Lung microvascular endothelial cell (primary cell): ENCODE results near the gene NMD3. TPM values are rescaled to one million over a fixed set of nuclear protein-coding genes. Genes with fewer than 3 reads are reported as not detected.

ENCODE experiments used
- DNase-seq, 2 donors: peaks; one replicate each; pipeline versions ENCODE4 v3.0.0 to v3.0.0-alpha.2; 2010; ENCODE audit warnings: low read depth in 2 of 2
- total RNA-seq: library from RNA; depleted of rRNA; stranded (reverse); fragments of >200 nt; gene quantifications from 2 replicates; pipeline ENCODE4 v1.2.1, GENCODE V29; 2014

Gene NMD3
- total RNA-seq, 1 donor from 2014 or later: 65.7 TPM

- DNase-seq: no peak
Measured at GRCh38 chr3:161230621-161231171, 9.6 kb downstream of the NMD3 start.

DNA sequence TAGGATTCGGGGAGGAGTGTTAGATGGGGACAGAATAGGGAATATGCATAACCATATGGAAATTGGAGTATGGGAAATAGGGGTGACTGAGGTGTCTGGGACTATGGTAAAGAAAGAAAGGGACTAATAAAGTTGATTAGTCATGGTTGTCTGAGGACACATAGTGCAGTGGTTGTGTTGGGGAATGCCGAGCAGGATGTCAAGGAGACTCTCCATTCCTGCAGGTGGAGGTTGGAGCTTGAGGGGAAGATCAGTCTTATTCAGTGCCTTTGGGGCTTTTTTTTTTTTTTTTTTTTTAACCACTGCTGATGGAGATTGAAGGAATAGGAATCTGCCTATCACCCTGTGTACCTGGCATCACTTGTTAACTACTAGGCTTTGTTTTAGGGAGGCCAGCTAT lies 10.8 kb downstream of the NMD3 start:
- no peak for DNase-seq

GRCh38 chr3:161233557-161233956 lies 12.4 kb downstream of the NMD3 start:
- no peak for DNase-seq

DNA sequence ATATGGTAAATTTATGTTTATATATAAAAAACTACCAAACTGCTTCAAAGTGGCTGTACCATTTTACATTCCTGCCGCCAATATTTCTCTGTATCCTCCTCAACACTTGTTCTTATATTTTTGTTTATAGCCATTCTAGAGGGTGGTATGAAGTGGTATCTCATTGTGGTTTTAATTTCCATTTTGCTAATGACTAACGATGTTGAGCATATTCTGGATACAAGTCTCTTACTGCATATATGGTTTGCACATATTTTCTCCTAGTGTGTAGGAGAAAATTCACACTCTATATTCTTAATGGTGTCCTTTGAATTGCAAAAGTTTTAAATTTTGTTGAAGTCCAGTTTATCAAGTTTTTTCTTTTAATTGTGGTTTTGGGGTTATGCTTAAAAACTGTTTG lies 15.1 kb downstream of the NMD3 start:
- no peak for DNase-seq

- DNase-seq: no peak
Measured at GRCh38 chr3:161239700-161240099, 18.6 kb downstream of the NMD3 start.

- no peak for DNase-seq
Measured at GRCh38 chr3:161244538-161244937, 23.4 kb downstream of the NMD3 start.

DNA sequence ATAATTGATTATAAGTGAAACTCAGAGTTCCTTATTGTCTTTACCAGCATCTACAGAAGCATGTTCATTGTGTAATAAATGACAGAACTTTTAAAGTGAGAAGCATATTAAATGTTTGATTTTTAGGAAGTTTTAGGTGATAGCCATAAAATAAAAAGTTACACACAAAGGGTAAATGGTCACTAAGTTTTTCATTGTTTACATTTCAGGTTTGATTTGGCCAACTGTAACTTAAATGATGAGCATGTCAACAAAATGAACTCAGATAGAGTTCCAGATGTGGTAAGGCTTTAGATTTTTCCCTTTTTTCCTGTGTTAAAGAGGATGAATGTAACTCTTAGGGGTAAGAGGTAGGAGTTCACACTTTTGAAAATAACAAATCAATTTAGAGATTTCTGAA lies 25.9 kb downstream of the NMD3 start:
- DNase-seq: no peak

GRCh38 chr3:161250116-161250515 lies 29.0 kb downstream of the NMD3 start:
- no peak for DNase-seq

DNA sequence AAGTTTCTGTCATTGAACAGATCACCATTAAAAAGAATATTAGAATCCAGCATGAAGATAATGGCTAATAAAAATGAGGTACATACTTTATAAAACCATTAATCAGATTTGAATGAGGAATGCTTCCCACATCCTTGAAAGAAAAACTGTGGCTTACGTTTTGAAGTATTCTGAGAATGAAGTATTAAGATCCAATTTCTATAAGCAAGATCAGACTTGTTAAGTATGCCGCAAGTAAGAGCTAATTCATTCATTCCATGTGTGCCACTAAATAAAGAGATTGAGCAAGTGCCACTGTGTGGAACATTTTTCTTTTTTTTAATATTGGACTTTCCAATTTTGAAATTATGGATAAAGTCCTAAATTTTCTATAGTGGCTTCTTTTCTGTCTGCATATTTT lies 30.6 kb downstream of the NMD3 start:
- no peak for DNase-seq

- DNase-seq: no peak
Measured at GRCh38 chr3:161252143-161252542, 31.0 kb downstream of the NMD3 start.

DNA sequence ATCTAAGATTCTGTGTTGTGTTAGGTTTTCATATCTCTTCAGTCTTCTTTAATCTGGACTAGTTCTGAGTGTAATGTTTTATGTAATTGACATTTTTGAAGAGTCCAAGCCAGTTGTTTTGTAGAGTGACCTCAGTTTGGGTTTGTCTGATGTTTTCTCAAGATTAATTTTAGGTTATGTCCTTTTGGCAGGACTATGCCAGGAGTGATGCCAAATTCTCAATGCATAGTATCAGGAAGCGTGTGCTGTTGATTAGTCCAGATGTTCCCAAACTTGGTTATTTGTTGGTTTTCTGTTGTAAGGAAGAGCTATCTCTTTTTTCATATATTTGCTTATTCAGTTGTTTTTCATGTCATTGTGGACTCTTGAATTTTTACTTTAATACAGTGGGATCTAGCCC lies 32.6 kb downstream of the NMD3 start:
- DNase-seq: peak in 1 of 2 donors; percentile 13

GRCh38 chr3:161254861-161255260 lies 33.8 kb downstream of the NMD3 start:
- no peak for DNase-seq

DNA sequence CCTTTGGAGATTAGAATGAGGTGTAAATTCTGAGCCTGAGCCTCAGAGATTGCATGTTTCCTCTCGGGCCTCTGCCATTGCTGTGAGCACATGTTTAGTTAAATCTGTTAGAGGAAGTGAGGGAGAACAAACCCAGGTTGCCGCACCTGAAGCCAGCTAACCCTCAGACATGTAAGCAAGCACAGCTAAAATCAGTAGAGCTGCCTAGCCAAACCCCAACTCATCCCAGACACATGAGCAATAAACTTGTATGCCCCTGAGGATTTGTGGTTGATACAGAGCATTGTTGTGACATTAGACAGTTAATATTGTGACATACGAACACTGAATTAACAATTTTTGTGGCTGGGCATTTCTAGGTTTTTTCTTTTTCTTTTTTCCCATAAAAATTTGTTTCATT lies 41.9 kb downstream of the NMD3 start:
- DNase-seq: no peak

DNA sequence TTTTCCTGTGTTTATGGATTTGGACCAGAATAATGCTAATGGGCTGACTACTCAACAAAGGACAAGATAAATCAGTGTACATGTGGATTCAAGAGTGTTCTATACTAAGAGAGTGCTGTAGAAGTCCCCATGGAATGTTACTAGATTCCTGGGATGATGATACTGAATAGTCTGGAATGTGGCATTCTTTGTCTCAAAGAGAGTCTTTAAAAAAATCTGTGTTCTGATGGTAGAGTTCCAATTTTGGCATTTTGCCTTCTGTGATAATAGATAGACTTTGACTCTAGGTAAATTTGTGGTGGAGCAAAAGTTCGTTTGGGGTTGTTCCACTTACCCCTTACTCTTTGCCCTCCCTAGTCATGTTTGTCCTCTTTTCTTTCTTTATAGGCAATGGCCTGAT lies 43.7 kb downstream of the NMD3 start:
- DNase-seq: no peak

DNA sequence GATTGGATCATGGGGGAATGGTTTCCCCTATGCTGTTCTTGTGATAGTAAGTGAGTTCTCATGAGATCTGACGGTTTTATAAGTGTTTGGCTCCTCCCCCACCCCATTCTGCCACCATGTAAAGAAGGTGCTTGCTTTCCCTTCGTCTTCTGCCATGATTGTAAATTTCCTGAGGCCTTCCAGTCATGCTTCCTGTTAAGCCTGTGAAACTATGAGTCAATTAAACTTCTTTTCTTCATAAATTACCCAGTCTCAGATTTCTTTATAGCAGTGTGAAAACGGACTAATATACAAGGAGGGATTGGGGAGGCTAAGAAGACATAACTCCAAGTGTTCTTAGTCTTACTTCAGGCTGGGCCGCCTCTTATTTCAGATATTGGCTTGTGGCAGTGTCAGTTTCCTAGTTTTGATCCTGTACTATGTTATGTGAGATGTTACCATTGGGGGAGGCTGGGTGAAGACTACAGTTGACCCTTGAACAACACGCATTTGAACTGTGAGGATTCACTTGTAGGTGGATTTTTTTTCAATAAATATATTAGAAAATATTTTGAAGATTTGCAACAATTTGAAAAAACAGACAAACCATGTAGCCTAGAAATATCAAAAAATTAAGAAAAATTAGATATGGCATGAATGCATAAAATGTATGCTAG lies 44.9 kb downstream of the NMD3 start:
- peak in 1 of 2 donors; percentile 62 for DNase-seq

DNA sequence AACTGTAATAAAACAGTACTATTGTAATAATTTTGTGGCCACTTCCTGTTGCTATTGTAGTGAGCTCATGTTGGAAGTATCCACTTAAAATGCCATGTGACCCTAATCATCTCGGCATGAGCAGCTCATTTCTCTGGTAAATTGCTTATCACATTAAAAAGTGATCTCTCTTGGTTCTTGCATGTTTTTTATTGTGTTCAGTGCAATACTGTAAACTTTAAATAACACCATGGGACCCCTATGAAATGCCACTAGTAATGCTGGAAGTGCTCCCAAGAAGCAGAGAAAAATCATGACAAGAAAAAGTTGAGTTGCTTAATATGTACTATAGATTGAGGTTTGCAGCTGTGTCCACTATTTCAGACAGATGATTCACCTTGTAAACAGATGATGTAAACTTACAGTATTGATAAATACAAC lies 45.6 kb downstream of the NMD3 start:
- DNase-seq: peak; percentile 64 to 80

- DNase-seq: no peak
Measured at GRCh38 chr3:161267646-161268045, 46.5 kb downstream of the NMD3 start.

DNA sequence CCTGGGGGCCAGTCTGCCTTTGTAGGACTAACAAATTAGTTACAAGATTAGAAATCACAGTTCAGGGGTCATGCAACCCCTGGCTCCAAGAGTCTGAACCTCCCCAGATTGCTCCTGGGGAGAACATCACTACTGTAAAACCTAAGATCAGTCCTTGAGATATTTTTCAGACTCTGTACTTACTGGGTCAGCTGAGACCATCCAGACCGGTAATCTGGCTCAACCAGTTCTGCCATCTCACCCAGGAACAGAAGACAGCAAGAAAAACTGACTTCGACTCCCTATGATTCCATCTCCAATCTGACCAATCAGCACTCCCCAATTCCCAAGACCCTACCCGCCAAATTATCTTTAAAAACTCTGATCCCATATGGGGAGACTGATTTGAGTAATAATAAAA lies 47.5 kb downstream of the NMD3 start:
- no peak for DNase-seq

- DNase-seq: no peak
Measured at GRCh38 chr3:161270991-161271390, 49.9 kb downstream of the NMD3 start.

DNA sequence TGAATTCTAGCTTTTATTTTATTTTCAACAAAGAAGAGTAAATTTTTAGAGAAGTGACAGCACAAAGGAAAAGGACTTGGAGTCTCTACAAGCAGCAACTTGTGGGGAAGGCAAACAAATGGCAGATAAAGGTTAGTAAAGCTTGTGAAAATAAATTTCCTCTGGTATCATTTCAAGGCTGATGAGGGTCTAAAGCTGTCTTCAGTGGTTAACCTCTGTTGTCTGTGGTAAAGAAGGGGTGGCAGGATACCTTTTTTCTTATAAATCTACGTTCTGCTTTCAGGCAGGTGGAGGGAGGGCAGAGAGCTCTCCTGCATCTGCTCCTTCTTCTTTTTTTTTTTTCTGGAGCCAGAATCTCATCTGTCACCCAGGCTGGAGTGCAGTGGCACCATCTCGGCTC lies 50.5 kb downstream of the NMD3 start:
- DNase-seq: no peak

DNA sequence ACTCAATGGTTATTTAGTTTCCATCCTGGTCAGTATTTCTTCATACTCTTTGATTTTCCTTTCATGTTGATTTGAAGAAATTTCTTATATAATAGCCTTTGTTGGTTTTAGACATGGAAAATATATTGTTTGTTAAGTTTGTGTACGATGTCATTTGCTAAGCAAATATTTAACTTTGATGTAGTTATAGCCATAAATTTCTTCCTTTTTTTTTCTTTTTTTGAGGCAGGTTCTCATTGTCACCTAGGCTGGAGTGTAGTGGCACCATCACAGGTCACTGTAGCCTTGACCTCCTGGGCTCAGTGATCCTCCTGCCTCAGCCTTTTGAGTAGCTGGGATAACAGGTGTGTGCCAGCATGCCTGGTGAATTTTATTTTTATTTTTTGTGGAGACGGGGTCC lies 51.4 kb downstream of the NMD3 start:
- DNase-seq: no peak

DNA sequence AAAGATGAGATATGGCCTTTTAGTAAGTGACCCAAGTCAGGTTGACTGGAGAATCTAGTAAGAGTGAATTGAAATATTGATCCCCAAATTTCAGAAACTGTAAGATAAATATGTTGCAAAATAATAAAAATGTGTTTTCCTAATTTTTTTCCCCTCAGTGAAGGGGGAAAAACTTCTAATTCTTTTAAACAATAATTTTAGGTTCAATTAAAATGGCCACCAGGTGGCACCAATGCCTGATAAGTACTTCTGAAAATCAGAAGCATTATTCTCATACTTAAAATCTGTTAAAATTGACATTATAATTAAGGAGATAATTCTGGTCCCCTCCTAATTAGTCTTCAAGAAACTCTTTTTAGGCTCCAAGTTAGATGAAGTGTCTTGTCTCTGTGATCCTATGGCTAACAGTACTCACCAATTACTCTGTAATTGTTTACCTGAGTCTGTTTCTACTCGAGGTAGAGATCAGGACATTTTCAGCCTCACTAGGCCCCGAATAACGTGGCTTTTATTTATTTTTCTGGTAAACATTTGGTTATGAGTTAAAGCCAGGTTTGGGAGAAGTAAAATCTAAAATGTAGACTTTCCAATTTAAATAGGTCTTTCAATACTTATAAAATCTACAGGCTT lies 52.6 kb downstream of the NMD3 start:
- peak; percentile 65 to 71 for DNase-seq

DNA sequence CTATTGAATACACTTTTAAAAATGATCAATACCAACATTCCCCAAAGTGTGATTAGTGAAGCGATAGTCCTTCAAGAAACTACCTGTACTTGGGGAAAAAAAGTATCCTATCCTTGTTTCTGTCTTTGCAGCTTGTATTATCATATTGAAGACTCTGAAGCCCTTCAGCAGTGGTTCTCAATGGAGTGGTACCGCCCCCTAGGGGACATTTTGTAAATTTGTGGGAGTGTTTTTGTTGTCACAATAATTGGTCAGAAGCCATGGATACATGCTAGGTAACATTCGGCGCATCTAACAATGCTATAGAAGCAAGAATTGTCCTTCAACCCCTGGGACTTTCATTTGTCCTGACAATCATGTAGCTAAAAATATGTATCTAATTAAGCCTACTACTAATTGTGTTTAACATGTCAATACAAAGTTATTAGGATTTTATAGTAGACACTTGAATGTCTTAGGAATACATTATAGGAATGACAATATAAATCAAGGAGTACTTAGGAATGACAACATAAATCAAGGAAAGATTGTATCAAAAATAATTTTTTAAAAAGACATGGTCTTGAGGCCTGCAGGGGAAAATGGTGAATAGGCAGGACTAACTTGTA lies 53.7 kb downstream of the NMD3 start:
- peak; percentile 77 to 87 for DNase-seq
